IMR-90 (cell line): Measurements from ENCODE around the gene IL1A. TPM values are rescaled to one million over a fixed set of nuclear protein-coding genes. Genes with fewer than 3 reads are reported as not detected.

Source experiments
- ATAC-seq: fragments of 200-7000 bp; cut with Tn5 transposase; 2 replicates; pipeline ENCODE4 v1.9.1; 2020; ENCODE audit warnings: low read depth, mild to moderate bottlenecking, moderate library complexity
- BruUV-seq: library from RNA; stranded (reverse); fragments of 400-500 nt; replicated peaks from 2 replicates; lab custom pipeline; 2021; lab: Mats Ljungman, UMichigan
- CTCF ChIA-PET: fragments of 300-600 bp; formaldehyde crosslinking; extraction: SDS; loops from one replicate; lab custom pipeline; 2021; ENCODE audit warnings: antibody characterized with exemption; lab: Yijun Ruan, JAX
- POLR2A ChIA-PET: fragments of 300-600 bp; sonication (Branson Sonifier 250); formaldehyde crosslinking; loops from one replicate; lab custom pipeline; 2022; ENCODE audit warnings: antibody characterized with exemption; ENCODE audit not compliant: unreplicated experiment; lab: Charles Lee
- DNase-seq: peaks from one replicate; pipeline ENCODE4 v3.0.0; 2013
- H2AFZ ChIP-seq: replicated peaks from 2 replicates; pipeline ENCODE3; 2013; ENCODE audit warnings: low read length, mild to moderate bottlenecking; ENCODE audit not compliant: poor library complexity
- H2AK5ac ChIP-seq: 2 replicates; pipeline ENCODE4 v1.6.1; 2013; ENCODE audit warnings: low read depth, low read length, inconsistent platforms
- H2AK9ac ChIP-seq: replicated peaks from 2 replicates; pipeline ENCODE3; 2013; ENCODE audit warnings: mild to moderate bottlenecking, low read depth, low read length, moderate library complexity; ENCODE audit not compliant: poor library complexity
- H2BK120ac ChIP-seq: 2 replicates; pipeline ENCODE4 v1.6.1; 2013; ENCODE audit warnings: low read depth, low read length, inconsistent platforms
- H2BK15ac ChIP-seq: 3 replicates; pipeline ENCODE4 v1.6.1; 2013; ENCODE audit warnings: low read depth, low read length, inconsistent platforms
- H2BK20ac ChIP-seq: 2 replicates; pipeline ENCODE4 v1.6.1; 2013; ENCODE audit warnings: low read depth, mild to moderate bottlenecking, inconsistent platforms, low read length, moderate library complexity
- H2BK5ac ChIP-seq: 2 replicates; pipeline ENCODE4 v1.6.1; 2013; ENCODE audit warnings: mild to moderate bottlenecking, low read depth, low read length, inconsistent platforms; ENCODE audit not compliant: poor library complexity, severe bottlenecking
- H3K14ac ChIP-seq: replicated peaks from 2 replicates; pipeline ENCODE4 v1.6.1; 2013; ENCODE audit warnings: low read depth, low read length, inconsistent platforms
- H3K18ac ChIP-seq: 2 replicates; pipeline ENCODE4 v1.6.1; 2013; ENCODE audit warnings: low read depth, low read length, control low read depth
- H3K23ac ChIP-seq: 2 replicates; pipeline ENCODE4 v1.6.1; 2013; ENCODE audit warnings: low read depth, low read length, inconsistent platforms
- H3K27ac ChIP-seq: 2 replicates; pipeline ENCODE4 v1.5.1; 2013; ENCODE audit warnings: mild to moderate bottlenecking, control low read depth, low read length; ENCODE audit not compliant: insufficient read depth
- H3K27me3 ChIP-seq: 2 replicates; pipeline ENCODE4 v1.6.1; 2013; ENCODE audit warnings: low read length; ENCODE audit not compliant: control insufficient read depth, insufficient read depth
- H3K36me3 ChIP-seq: 2 replicates; pipeline ENCODE4 v1.6.1; 2013; ENCODE audit warnings: low read length, mixed read lengths; ENCODE audit not compliant: control insufficient read depth, insufficient read depth
- H3K4ac ChIP-seq: 2 replicates; pipeline ENCODE4 v1.6.1; 2013; ENCODE audit warnings: low read depth, low read length, inconsistent platforms
- H3K4me1 ChIP-seq: 2 replicates; pipeline ENCODE4 v1.6.1; 2013; ENCODE audit warnings: low read length, mixed read lengths; ENCODE audit not compliant: control insufficient read depth, insufficient read depth
- H3K4me2 ChIP-seq: 2 replicates; pipeline ENCODE4 v1.6.1; 2013; ENCODE audit warnings: low read depth, mild to moderate bottlenecking, control low read depth, low read length, moderate library complexity
- H3K4me3 ChIP-seq: 2 replicates; pipeline ENCODE4 v1.5.1; 2013; ENCODE audit warnings: low read depth, mild to moderate bottlenecking, control low read depth, low read length, moderate library complexity; ENCODE audit not compliant: insufficient read depth
- H3K56ac ChIP-seq: 2 replicates; pipeline ENCODE4 v1.6.1; 2013; ENCODE audit warnings: low read length, inconsistent platforms; ENCODE audit not compliant: insufficient read depth; ENCODE audit errors: extremely low read depth
- H3K79me1 ChIP-seq, 2 experiments: 2 replicates each; pipeline ENCODE4 v1.6.1; 2013; ENCODE audit warnings: low read length in 2 of 2, inconsistent platforms in 1 of 2, low read depth in 1 of 2
- H3K9ac ChIP-seq: 2 replicates; pipeline ENCODE4 v1.6.1; 2013; ENCODE audit warnings: low read depth, low read length, control low read depth
- H3K9me1 ChIP-seq: 2 replicates; pipeline ENCODE4 v1.6.1; 2013; ENCODE audit warnings: low read length, inconsistent platforms; ENCODE audit not compliant: insufficient read depth
- H3K9me3 ChIP-seq: 2 replicates; pipeline ENCODE4 v1.6.1; 2013; ENCODE audit warnings: low read length; ENCODE audit not compliant: control insufficient read depth, insufficient read depth
- H4K20me1 ChIP-seq: 2 replicates; pipeline ENCODE4 v1.6.1; 2013; ENCODE audit warnings: low read length, inconsistent platforms; ENCODE audit not compliant: insufficient read depth
- H4K5ac ChIP-seq: 2 replicates; pipeline ENCODE4 v1.6.1; 2013; ENCODE audit warnings: mild to moderate bottlenecking, low read depth, low read length, control low read depth
- H4K8ac ChIP-seq, 2 experiments: 2 replicates each; pipeline ENCODE4 v1.6.1; 2013; ENCODE audit warnings: low read depth in 2 of 2, low read length in 2 of 2, control low read depth in 1 of 2, inconsistent platforms in 1 of 2
- H4K91ac ChIP-seq: 2 replicates; pipeline ENCODE4 v1.6.1; 2013; ENCODE audit warnings: low read depth, low read length, inconsistent platforms; ENCODE audit not compliant: insufficient read depth
- CEBPB ChIP-seq: IDR thresholded peaks from 2 replicates; pipeline ENCODE4 v1.6.1; 2012; ENCODE audit warnings: low read depth, low read length, improper control_type of control experiment
- CHD1 ChIP-seq: IDR thresholded peaks from 2 replicates; pipeline ENCODE4 v1.6.1; 2012; ENCODE audit warnings: low read depth, low read length, improper control_type of control experiment
- FOS ChIP-seq: fragments of 150-350 bp; IDR thresholded peaks from 2 replicates; pipeline ENCODE4 v1.6.1; 2016; ENCODE audit warnings: low read depth, low read length
- MAFK ChIP-seq: IDR thresholded peaks from 2 replicates; pipeline ENCODE4 v1.6.1; 2012; ENCODE audit warnings: low read depth, low read length, improper control_type of control experiment
- NFE2L2 ChIP-seq: fragments of 150-350 bp; IDR thresholded peaks from 2 replicates; pipeline ENCODE4 v1.6.1; 2016; ENCODE audit warnings: low read depth, mild to moderate bottlenecking, low read length
- POLR2A ChIP-seq: IDR thresholded peaks from 2 replicates; pipeline ENCODE4 v1.6.1; 2012; ENCODE audit warnings: mild to moderate bottlenecking, low read depth, low read length
- RAD21 ChIP-seq: IDR thresholded peaks from 2 replicates; pipeline ENCODE4 v1.6.1; 2012; ENCODE audit warnings: low read length, improper control_type of control experiment
- RCOR1 ChIP-seq: IDR thresholded peaks from 2 replicates; pipeline ENCODE4 v1.6.1; 2012; ENCODE audit warnings: mild to moderate bottlenecking, low read length, improper control_type of control experiment; ENCODE audit not compliant: insufficient replicate concordance
- RFX5 ChIP-seq: IDR thresholded peaks from 2 replicates; pipeline ENCODE4 v1.8.0; 2012; ENCODE audit warnings: low read depth, mild to moderate bottlenecking, low read length, moderate library complexity
- WGBS, 2 experiments: methylation state at CpG; one replicate each; pipeline versions ENCODE4 v1.1.5 to v1.1.7; 2013; ENCODE audit warnings: missing lambda C conversion rate in 2 of 2; ENCODE audit not compliant: insufficient read length in 1 of 2; ENCODE audit errors: extremely low coverage in 2 of 2; 5-methylcytosine and 5-hydroxymethylcytosine counted together
- dilution Hi-C: fragments of 300-500 bp; cut with HindIII; formaldehyde crosslinking; loops from one replicate; pipeline ENCODE4 v1.14.3; 2018; ENCODE audit warnings: low sequenced_read_pairs; ENCODE audit not compliant: unreplicated experiment
- in situ Hi-C: fragments of 300-500 bp; cut with MboI; formaldehyde crosslinking; loops from 3 replicates; pipeline ENCODE4 v1.14.3; 2019; ENCODE audit warnings: low sequenced_read_pairs, inconsistent platforms, mixed read lengths
- intact Hi-C: fragments of 100-400 bp; cut with micrococcal nuclease; formaldehyde crosslinking; loops from 2 replicates; pipeline ENCODE4 v1.10.0; 2022
- polyA plus RNA-seq, 3 experiments: library from polyadenylated mRNA; depleted of rRNA; stranded (reverse); fragments of >200 nt; gene quantifications; 2 replicates each; pipeline ENCODE4 v1.2.3, GENCODE V29; 2012; ENCODE audit warnings: low replicate concordance in 1 of 3
- total RNA-seq: library from RNA; depleted of rRNA; stranded (reverse); fragments of >200 nt; gene quantifications from 2 replicates; pipeline ENCODE4 v1.2.3, GENCODE V29; 2012
- TF ChIP-seq, protein P1 (sequence below): conservative IDR thresholded peaks from 2 replicates; pipeline ENCODE4 v1.5.1; 2012; ENCODE audit warnings: mild to moderate bottlenecking, low read depth, low read length, improper control_type of control experiment

Gene IL1A
- total and polyA plus RNA-seq, 2 of the 4 experiments (the other 2 are of a cell fraction) = 0.48 to 1.1 TPM

GRCh38 chr2:112792419-112792818, 8.1 kb upstream of the IL1A start:
- ATAC-seq (no peak), DNase-seq (no peak)
- dilution Hi-C loops = no loop called here
- Histone ChIP-seq H3K56ac (no peak overlapping the region), H3K9ac (no peak overlapping the region), H3K4me2 (no peak overlapping the region), H3K27ac (no peak overlapping the region), H3K18ac (no peak overlapping the region; the same call in 1 of the 2 replicates), H3K14ac (no peak overlapping the region), H3K9me3 (peaks cover 6% of the 10 kb centered on the region), H3K79me1 (0 out of 4 replicates have a peak, but pooled peaks cover 0 to 3% of the 10 kb centered on the region in 2 experiments), H2AK9ac (no peak overlapping the region), H2AFZ (no peak overlapping the region), H3K4ac (peak overlapping the region; percentile 27; the same call in 1 of the 2 replicates), H3K27me3 (no peaks in the 10 kb centered on the region), H4K5ac (no peak overlapping the region), H2BK120ac (peak overlapping the region; percentile 96; the same call in 1 of the 2 replicates), H2BK20ac (peak overlapping the region; percentile 53; the same call in 1 of the 2 replicates), H2BK15ac (no peak overlapping the region), H4K91ac (no peak overlapping the region), H4K8ac (peak overlapping the region in 1 of 2 experiments; percentile 30; a peak in 1 of 4 replicates), H4K20me1 (no peaks in the 10 kb centered on the region), H3K4me3 (no peak overlapping the region), H2BK5ac (no peak overlapping the region), H3K36me3 (no peaks in the 10 kb centered on the region), H3K9me1 (peaks cover 8% of the 10 kb centered on the region), H3K23ac (no peak overlapping the region), H2AK5ac (peak overlapping the region; percentile 70; the same call in 1 of the 2 replicates), H3K4me1 (peaks cover 5% of the 10 kb centered on the region; the same call in 1 of the 2 replicates)
- intact Hi-C loops = no loop called here
- CTCF ChIA-PET = no interaction called here
- TF ChIP-seq RCOR1 (no peak), RFX5 (no peak), CEBPB (no peak), MAFK (no peak), CHD1 (no peak), POLR2A (no peak), RAD21 (no peak), NFE2L2 (no peak), FOS (no peak)
- TF ChIP-seq, protein P1, sequence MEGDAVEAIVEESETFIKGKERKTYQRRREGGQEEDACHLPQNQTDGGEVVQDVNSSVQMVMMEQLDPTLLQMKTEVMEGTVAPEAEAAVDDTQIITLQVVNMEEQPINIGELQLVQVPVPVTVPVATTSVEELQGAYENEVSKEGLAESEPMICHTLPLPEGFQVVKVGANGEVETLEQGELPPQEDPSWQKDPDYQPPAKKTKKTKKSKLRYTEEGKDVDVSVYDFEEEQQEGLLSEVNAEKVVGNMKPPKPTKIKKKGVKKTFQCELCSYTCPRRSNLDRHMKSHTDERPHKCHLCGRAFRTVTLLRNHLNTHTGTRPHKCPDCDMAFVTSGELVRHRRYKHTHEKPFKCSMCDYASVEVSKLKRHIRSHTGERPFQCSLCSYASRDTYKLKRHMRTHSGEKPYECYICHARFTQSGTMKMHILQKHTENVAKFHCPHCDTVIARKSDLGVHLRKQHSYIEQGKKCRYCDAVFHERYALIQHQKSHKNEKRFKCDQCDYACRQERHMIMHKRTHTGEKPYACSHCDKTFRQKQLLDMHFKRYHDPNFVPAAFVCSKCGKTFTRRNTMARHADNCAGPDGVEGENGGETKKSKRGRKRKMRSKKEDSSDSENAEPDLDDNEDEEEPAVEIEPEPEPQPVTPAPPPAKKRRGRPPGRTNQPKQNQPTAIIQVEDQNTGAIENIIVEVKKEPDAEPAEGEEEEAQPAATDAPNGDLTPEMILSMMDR = no peak
- BruUV-seq = no TSS peak
- POLR2A ChIA-PET = no interaction called here
- in situ Hi-C loops = no loop called here
- WGBS, 2 experiments = no CpG with 5 or more reads among the region's 5 CpGs
